GM12872 (cell line): Measurements from ENCODE around the gene RALGAPA2.

ENCODE experiments used
- CTCF ChIP-seq: IDR thresholded peaks from 3 replicates; pipeline ENCODE4 v1.5.1; 2011; ENCODE audit warnings: low read depth, mild to moderate bottlenecking, low read length, moderate library complexity; ENCODE audit not compliant: insufficient read depth

RALGAPA2 gene

GRCh38 chr20:20495729-20496503 lies 216.5 kb downstream of the RALGAPA2 start:
- no peak for TF ChIP-seq CTCF

GRCh38 chr20:20493701-20494100 lies 218.7 kb downstream of the RALGAPA2 start:
- no peak for TF ChIP-seq CTCF

- TF ChIP-seq CTCF: no peak
These were observed 219.7 kb downstream of the RALGAPA2 start for GRCh38 chr20:20492521-20493332.

- TF ChIP-seq CTCF: no peak
These were observed 220.6 kb downstream of the RALGAPA2 start for GRCh38 chr20:20491784-20492264.

- no peak for TF ChIP-seq CTCF
These were observed 221.2 kb downstream of the RALGAPA2 start for GRCh38 chr20:20491110-20491783.

- no peak for TF ChIP-seq CTCF
These were observed 221.8 kb downstream of the RALGAPA2 start for GRCh38 chr20:20490673-20491072.
